GM19099 (cell line): Measurements from ENCODE around the gene SHCBP1L.

Experiments
- POLR2A ChIP-seq: IDR thresholded peaks from 3 replicates; pipeline ENCODE4 v1.6.1; 2011; ENCODE audit warnings: low read depth; ENCODE audit not compliant: insufficient read length; ENCODE audit errors: extremely low read depth

Gene SHCBP1L

GRCh38 chr1:182952677-182953444 lies at the start of gene SHCBP1L:
SHCBP1L (minus strand) TSS chr1:182953166; CDS start chr1:182953133, 33 bp downstream.
- no peak for TF ChIP-seq POLR2A

GRCh38 chr1:183002267-183002666 lies 49.3 kb upstream of the SHCBP1L start:
- TF ChIP-seq POLR2A: no peak

- TF ChIP-seq POLR2A: no peak
Measured at GRCh38 chr1:183000167-183000962, 47.4 kb upstream of the SHCBP1L start.

GRCh38 chr1:182998482-182998881 lies 45.5 kb upstream of the SHCBP1L start:
- TF ChIP-seq POLR2A: no peak

- TF ChIP-seq POLR2A: no peak
Measured at GRCh38 chr1:182996816-182997215, 43.9 kb upstream of the SHCBP1L start.

- no peak for TF ChIP-seq POLR2A
Measured at GRCh38 chr1:182995894-182996293, 42.9 kb upstream of the SHCBP1L start.

- TF ChIP-seq POLR2A: no peak
Measured at GRCh38 chr1:182993746-182994145, 40.8 kb upstream of the SHCBP1L start.

GRCh38 chr1:182990413-182991144 lies 37.6 kb upstream of the SHCBP1L start:
- no peak for TF ChIP-seq POLR2A

GRCh38 chr1:182985876-182986275 lies 32.9 kb upstream of the SHCBP1L start:
- no peak for TF ChIP-seq POLR2A

- no peak for TF ChIP-seq POLR2A
Measured at GRCh38 chr1:182984621-182985020, 31.7 kb upstream of the SHCBP1L start.

- no peak for TF ChIP-seq POLR2A
Measured at GRCh38 chr1:182984138-182984537, 31.2 kb upstream of the SHCBP1L start.

GRCh38 chr1:182978151-182978853 lies 25.3 kb upstream of the SHCBP1L start:
- no peak for TF ChIP-seq POLR2A

GRCh38 chr1:182977480-182977879 lies 24.5 kb upstream of the SHCBP1L start:
- no peak for TF ChIP-seq POLR2A

GRCh38 chr1:182974506-182975191 lies 21.7 kb upstream of the SHCBP1L start:
- TF ChIP-seq POLR2A: no peak

- TF ChIP-seq POLR2A: no peak
Measured at GRCh38 chr1:182972829-182973228, 19.9 kb upstream of the SHCBP1L start.

- no peak for TF ChIP-seq POLR2A
Measured at GRCh38 chr1:182972231-182972630, 19.3 kb upstream of the SHCBP1L start.
